ENCODE measurements around the gene TOM1L2.

The TOM1L2 gene

DNA sequence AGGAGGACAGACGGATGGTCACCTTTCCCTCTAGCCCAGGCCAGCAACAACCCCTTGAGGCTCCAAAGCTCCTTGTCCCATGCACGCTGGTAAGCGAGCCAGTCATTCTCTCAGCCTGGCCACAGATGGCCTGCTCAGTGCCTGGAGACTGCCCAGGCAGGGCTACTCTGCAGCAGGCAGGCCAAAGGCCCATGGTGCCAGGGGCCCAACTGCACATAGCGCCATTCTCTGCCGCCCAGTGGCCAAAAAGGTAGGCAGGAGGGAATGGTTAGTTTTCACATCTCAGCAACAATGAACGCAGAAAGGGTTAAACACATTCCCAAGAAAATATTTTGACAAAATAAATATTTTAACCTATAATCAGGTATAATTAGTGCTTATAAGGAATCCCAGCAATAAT lies 127.7 kb downstream of the TOM1L2 start:
- no peak for DNase-seq

DNA sequence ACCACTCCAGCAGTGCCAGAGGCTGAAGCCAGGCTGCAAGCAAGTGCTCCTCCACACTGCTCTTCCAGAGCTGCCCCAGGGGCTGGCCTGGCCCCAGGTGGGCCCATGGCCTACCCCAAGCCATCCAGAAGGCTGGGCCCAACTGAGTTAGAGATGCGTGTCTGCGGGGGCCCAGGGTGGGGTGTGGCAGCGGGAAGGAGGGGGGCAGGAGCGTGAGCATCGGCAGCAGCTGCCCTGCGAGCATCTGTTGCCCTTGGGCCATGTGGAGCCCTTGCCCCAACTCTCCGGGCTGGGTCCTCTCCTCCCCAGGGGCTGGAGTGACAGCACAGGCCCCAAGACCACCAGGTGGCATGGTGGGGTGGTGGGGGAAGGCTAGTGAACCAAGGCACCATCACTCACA lies 128.1 kb downstream of the TOM1L2 start:
- no peak for DNase-seq

DNA sequence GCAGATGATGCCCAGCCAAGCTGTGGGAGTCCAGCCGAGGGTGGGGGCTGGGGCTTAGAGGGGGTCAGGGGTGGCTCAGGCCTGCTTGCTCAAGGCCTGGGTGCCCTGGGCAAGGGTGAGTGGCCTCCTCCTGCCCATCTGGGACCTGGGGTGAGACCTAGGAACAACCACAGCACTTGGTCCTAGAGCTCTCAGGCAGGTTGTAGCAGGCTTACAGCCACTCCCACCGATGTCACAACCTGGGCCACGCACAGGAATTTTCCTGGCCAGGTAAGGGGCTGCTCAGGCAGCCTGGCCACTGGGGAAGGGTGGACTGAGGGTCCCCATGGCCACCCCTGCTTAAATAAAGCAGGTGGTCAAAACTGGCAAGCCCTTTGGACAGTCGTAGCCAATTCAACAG lies 129.1 kb downstream of the TOM1L2 start:
- DNase-seq: no peak

DNA sequence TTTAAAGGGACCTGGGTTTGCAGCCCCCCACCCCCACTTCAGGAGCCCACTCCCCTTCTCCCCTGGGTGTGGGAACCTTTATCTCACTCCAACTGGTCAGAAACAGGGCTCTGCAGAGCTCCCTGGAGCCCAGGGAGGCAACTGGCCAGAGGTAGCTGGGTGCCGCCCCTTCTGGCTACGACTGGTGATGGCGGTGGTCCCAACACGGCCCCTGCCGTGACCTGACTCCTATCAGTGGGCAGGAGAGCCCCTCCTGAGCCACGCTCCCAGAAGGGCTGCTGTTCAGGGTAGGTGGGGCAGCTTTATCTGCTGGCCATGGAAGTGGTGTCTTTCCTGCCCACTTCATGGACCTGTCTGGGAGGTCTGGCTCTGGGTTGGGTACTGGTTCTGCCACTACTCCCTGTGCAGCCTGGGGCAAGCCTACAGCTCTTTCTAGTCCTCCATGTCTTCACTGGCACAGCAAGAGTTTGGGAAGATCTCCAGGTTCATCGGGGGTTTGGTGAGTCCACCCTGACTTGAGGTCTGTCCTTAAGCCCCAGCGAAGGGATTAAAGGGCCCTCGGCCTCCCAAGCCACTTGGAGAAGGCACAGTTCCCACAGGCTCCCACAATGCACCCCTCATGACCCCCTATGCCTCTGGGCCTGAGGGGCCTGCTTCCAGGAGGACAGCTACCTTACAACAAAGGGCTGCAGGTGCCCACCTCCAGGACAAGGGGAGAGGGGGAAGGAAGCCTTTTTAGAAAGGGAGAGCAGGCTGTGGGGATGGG lies 129.9 kb downstream of the TOM1L2 start:
- no peak for DNase-seq

DNA sequence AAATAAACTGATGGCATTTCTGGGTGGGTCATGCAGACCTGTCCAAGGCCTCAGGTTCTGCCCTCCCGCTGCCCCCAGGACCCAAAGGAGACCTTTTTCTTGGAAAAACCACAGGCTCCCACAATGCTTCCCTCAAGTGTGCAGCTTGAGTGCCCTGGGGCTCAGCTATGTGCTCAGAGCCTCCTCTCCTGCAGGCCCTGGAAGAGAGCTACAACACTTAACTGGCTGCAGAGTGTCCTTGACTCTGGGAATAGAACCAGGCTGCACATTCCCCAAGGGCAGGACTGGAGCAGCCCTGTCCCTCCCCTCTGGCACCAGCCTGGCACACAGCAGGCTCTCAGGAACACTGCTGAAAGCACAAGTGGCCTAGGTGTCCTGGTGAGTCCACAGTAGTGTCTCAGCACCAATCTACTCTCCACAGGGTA lies 130.6 kb downstream of the TOM1L2 start:
- DNase-seq: peak; percentile 58

DNA sequence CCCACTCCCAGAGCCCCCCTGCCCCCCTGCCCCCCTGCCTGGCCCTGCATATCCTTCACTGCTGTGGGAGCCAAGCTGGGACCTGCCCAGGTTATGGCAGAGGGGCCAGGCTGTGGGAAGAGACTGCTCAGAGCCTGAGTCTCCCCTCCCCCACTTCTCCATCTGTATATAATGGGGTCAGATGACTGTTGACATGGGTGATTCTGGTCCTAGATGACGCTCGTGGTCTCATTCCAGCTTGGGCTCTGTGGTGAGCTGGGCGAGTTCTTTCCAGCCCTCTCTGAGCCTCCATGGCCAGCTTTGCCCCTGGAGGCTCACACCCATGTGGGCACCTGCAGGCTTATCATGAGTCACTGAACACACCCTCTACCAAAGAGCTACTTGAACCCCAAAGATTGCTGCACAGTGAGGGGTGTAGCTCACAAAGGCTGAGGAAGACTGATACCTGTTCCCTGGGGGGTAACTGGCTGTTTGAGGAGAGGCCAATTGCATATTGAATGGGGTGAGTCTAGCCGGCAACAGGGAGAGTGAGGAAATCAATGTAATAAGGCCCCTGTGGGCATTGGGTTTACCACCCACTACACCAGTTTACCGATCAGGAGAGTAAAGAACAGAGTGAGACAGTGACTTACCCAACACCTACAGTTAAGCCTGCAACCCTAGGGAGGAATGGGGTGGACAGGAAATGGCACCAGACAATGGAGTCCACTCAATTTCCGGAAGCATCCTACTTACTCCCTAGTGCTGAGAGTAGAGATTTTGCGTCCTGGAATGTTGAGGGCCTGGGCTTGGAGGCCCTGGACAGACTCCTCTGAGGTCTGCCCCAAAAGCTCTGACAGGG lies 131.2 kb downstream of the TOM1L2 start:
- DNase-seq: peak; percentile 39

DNA sequence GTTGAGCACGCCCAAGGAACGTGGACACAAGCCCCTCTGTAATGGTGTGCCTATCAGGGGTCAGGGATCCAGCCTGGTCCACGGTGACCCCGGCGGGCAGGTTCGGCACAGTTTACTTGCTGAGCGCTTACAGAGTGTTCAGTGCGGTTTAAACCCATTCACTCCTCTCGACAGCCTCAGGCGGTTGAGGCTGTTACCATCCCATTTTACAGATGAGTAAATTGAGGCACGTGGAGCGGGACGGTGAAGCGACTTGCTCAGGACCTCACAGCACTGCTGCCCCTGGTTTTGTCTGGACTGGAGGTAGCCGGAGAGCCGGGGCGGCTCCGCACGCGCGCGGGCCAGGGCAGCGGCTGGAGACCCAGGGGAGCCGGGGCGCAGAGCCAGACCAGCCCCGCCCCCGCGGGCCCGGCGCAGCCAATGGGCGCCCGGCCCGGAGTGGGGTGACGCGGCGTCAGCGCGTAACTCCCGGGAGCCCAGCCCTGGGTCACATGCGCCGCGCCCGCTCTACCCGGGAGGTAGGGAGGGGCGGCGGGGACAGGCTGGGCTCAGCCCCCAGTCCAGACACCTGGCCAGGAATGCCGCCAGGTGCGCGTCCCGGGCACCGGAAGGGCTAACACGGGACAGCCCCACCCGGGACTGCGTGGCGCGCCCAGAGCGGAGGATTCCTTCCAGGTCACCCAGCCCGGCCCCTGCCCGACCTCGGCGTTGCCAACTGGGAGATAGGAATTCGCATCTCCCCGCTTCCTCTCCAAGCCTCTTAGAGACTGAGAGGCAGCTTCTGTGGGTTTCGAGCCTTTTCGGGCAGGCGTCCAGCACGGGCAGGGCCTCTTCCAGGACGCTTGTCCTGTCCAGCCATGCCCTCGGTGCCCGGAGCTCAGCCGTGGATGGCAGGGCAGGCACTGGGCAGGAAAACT lies 132.2 kb downstream of the TOM1L2 start:
- DNase-seq: peak; percentile 80

DNA sequence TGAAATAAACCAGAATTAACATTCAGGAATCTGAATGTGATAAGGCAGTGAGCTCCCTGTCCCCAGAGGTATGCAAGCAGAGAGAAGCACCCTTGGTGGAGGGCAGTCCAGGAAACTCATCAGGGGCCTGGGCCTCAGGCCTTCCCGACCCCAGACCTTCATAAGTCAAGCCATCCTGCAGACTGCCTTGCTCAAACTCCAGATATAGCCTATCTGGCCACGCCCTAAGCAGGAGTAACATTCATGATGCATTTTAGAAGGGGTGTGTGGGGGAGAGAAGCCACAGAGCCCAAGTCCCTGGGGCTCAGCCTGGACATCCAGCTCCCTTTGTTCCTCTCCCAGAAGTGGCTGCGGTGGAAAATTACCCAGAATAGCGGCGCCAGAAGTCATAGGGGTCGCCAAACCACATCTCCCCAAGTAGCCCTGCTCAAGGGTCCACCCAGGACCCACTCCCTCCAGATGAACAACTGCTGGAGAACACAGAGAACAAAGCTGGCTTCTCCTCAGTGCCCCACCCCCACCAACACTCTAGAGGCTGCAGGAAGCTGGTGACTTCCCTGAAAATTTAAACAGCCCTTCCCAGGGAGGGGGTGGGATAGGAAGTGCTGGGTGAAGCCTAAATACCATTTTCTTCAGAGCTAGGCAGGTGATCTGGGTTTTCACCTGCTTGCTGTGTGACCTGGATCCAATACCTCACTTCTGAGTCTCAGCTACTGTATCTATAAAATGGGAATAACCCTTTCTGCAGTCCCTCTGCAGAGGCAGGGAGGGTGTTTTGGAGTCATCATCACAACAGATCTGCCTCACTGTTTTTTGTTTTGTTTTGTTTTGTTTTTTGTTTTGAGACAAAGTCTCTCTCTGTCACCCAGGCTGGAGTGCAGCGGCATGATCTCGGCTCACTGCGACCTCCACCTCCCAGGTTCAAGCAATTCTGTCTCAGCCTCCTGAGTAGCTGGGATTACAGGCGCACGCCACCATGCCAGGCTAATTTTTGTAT lies 133.9 kb downstream of the TOM1L2 start:
- peak; percentile 61 for DNase-seq

DNA sequence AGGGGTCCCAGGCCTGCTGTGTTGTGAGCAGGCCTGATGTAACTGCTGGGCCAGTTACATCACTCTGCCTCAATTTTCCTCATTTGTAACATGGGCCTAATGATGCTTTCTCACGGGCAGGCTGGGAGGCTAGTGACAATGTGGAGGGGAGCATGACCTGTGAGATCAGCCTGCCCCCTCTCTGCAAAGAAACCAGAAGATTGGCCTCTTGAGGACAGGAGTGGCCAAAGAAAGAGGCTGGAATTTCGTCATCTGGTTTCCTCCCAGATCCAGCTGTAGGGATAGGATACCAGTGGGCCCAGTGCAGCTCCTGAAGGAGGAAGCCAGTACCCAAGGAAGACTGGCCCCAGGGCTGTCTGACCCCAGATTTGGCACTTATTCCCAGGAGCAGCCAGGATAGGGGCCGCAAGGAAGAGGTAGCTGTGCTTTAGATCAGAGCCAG lies 134.8 kb downstream of the TOM1L2 start:
- no peak for DNase-seq

DNA sequence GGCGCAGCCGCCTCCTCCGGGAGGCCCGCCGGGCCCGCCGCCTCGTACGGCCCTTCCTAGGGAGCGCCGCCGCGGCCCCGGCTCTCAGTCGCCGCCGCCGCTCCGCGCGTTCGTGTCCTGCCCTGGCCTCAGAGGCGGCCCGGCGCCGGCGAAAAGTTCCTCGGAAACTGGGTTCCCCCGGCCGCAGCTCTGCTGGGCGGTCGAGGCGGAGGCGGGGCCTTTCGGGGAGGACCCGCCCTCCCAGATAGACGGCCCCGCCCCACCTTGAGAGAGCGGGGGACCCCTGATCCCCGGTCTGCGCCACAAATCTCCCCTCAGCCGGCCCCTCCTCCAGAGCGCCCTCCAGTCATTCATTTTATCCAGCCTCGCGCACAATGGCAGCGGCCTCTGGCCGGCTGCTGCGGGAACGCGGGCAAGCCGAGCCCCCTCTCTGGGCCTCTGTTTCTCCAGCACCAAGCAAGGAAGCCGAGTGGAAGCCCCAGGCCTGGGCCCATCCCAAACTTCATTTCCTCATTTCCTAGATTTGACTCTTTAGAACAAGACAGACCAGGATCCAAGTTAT lies 135.3 kb downstream of the TOM1L2 start, which contains the start of gene SREBF1:
Gene SREBF1, minus strand, starts transcription at position 169 of the 562 bp plus-strand sequence. CDS start 169 bp downstream, outside the sequence.
- no peak for DNase-seq

DNA sequence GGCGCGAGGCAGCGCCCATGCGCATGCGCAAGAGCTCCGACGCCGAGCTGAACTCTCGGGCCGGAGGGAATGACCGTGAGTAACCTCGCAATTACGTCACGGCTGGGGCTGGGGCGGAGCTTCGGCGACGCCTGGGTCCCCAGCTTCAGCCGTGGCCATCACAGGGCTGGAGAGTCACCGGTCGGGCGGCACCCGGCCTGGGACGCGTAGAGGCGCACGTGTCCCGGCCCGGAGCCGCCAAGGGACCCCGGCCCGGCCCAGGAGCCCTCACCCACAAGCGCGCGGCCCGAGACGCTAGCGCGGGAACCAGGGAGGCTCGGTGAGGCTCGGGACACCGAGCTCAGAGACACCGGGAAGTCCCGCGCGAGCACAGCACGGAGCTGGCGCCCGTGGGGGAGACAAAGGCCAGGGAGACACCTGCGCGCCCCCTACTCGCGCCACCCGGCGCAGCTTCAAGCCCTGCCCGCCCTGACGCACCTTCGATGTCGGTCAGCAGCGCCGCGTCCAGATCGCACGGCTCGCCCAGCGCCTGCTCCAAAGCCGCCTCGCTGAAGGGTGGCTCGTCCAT lies 135.9 kb downstream of the TOM1L2 start:
- DNase-seq: peak; percentile 93

DNA sequence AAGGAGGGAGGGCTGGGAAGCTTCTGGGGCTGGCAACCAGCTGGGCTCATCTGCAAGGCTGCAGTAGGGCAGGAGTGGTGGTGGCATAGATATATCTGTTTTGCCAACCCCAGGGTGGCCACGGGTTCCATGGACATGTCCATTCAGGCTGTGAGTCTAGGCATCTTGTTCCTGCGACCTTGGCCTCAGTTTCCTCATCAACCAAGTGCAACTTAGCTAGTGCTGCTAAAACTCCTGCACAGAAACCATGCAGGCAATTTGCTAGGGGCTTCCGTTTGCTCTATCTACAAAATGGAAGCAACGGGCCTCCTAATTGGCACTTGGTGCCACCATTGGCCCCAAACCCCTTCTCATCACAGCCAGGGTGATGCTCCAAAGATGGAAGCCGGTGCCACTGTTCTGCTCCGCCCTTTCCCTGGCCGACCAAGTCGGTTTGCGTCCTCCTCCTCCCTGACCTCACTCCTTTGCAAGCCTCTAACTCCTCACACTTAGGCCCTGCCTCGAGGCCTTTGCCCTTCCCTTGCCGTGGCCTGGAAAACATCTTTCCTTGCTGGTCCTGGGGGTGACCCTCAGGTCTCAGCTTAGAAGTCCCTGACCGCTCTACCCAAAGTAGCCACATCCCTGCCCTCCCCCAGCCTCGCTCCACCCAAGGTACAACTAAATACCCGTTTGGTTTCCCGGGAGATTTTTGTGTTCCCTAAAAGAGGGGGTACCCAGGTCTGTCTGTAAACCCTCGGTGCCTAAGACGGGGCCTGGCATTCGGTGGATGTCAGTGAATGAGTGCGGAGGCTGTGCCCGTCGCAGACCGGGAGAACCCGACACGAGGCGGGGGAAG lies 136.6 kb downstream of the TOM1L2 start:
- DNase-seq: no peak

DNA sequence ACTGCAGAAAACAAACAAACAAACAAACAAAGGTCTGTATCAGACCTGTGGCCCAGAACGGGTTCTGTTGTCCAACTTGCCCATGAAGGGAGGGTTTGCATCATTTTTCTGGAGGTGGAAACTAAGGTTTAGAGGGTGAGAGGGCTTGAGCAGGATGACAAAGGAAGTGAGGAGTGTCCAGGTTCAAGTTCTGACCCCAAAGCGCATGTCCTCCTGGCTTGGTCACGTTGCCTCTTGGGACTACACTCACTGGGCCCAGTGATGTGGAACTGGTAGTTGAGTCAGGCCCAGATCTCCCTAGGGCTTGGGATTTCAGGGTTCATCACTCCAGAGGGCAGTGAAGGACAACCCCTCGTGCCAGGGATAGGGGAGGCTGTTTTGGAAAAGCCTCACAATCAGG lies 137.2 kb downstream of the TOM1L2 start:
- no peak for DNase-seq

DNA sequence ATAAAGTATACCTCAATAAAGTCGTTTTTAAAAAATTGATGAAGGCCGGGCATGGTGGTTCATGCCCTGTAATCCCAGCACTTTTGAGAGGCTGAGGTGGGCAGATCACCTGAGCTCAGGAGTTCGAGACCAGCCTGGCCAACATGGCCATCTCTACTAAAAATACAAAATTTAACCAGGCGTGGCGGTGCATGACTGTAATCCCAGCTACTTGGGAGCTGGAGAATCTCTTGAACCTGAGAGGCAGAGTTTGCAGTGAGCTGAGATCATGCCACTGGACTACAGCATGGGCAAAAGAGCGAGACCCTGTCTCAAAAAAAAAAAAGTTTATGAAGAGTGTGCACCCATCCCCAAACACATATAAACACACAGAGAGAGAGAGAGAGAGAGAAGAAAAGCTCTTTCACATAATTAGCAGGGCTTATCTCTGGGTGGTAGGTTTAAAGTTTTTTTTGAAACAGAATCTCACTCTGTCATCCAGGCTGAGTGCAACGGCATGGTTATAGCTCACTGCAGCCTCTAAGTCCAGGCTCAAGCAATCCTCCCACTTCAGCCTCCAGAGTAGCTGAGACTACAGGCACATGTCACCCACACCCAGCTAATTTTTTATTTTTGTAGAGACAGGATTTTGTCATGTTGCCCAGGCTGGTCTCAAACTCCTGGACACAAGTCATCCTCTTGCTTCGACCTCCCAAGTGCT lies 138.4 kb downstream of the TOM1L2 start:
- no peak for DNase-seq

DNA sequence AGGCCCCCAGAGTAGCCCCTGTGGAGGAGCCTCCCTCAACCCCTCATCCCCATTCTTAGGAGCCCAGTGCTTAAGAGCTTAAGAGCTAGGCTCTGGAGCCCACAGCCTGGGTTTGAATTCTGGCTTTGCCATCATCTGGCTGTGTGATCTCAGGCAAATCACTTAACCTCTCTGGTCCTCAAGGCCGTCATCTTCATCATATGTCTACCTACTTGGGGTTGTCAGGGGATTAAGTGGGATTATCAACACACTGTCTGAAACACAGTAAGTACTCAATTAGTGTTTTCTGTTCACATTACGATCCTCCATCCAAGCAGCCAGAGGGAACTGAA lies 140.2 kb downstream of the TOM1L2 start:
- no peak for DNase-seq

DNA sequence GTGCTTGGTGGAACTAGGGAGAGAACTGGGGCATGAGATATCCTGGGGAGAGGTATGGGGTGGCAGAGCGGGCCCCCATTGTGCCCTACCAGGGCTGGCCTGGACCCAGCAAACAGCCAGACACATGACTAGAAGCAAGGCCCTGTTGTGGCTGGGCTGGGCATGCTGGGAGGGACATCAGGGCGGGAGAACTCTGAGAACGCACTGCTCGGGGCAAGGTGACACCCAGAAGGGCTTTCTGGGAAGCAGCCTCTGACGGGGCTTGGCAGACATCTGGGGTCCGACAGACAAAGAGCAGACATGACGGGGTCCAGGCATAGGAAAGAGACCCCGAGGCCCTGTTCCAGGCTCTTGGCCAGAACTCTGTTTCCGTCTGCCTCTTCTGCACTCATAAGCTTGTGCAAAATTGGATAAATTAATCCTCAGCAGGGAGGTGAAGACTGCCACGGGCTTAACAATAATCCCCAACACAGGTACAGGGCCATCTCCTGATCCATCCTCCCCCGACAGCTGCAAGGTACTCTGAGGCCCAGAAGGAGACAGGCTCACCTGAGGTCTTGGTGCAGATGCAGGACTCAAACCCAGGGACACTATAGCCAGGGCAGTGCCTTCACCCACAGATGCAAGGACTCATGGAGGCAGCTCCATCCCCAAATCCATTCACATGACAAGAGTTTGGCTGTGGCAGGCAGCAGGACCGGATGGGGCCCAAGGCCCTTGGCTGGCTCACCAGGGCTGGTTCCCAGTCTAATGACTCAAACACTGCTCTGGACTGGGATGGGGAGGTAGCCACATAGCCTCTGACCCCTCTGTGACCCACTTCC lies 140.8 kb downstream of the TOM1L2 start:
- no peak for DNase-seq

DNA sequence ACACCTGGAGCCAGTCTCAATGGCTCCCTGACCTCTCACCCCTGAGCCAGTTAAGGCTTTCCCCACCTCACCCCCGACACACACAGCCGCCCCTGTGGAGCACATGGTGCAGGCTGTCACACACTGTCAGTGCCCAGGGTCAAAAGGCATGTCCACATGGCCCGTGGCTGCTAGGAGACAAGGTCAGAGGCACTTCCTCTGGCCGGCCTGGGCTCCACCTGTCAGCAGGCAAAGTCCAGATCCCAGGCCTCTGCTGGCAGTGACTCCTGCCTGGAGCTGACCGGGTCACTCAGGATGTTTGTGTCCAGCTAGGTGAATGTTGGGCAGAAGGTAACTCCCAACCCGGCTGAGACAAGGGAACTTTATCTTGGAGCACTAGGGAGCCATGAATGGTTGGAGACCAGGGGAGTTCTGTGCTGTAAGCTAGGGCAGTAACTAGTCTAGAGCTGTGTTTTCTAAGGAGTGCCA lies 141.4 kb downstream of the TOM1L2 start:
- DNase-seq: no peak

DNA sequence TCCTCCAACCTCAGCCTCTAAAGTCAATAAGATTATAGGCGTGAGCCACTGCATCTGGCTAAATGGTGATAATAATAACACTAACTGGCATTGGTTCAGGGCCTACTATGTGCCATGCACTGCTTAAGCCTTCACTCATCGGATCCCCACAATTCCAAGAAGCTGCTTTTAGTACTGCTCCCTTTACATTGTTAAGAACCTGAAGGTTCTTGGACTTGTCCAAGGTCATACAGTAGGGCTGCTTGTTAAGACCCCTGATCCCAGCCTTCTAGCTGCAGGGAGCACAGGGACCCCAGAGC lies 142.0 kb downstream of the TOM1L2 start:
- no peak for DNase-seq

All from NCI-H510A treated with DMSO at 0.1 percent for 48 hours (cell line).